HG03432 (cell line): ENCODE measurements around the gene MMP11.

Experiments
- ATAC-seq: cut with Tn5 transposase; IDR thresholded peaks from one replicate; pipeline ENCODE4 v1.9.1; 2021; ENCODE audit warnings: mild to moderate bottlenecking, moderate library complexity; ENCODE audit not compliant: unreplicated experiment

The MMP11 gene

DNA sequence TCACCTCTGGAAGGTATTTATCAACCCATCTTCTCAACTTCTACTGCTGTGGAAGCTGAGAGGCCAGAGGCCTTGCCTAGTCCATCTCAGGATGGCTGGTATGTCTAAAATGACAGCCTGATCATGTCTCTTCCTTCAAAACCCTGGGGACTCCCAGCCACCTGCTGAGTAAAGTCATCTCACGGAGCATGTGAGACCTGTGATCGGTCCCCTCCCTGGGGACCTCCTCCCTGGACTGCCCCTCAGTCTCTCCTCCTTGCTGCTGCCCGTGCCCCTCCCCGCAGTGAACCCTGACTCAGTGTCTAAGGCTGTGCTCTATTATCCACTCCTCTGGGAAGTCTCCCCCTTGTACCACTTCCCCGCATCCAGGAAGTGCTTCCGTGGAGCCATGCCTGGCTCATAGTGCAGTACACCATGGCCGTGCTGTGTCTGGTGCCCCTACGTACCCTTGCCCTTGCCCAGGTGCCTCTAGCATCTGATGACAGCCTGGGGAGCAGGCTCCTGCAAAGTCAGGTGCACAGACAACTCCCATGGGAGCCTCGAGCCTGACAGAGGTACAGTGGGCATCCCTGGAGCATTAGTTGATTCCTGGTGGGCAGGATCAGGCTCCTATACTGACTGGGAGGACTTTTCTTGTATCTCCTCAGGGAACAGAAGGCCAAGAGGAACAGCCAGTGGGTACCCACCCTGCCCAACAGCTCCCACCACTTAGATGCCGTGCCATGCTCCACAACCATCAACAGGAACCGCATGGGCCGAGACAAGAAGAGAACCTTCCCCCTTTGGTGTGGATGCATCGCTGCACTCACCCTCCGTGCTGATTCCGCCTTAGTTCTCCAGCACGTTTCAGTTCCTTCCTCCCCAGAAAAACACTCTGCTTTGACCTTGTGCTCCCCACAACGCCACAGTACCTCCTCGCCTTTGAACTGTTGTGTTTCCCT lies 27.9 kb downstream of the MMP11 start:
- peak; percentile 58 for ATAC-seq

GRCh38 chr22:23801238-23801821 lies 28.7 kb downstream of the MMP11 start:
- peak; percentile 5 for ATAC-seq

GRCh38 chr22:23801886-23802377 lies 29.3 kb downstream of the MMP11 start:
- ATAC-seq = no peak

DNA sequence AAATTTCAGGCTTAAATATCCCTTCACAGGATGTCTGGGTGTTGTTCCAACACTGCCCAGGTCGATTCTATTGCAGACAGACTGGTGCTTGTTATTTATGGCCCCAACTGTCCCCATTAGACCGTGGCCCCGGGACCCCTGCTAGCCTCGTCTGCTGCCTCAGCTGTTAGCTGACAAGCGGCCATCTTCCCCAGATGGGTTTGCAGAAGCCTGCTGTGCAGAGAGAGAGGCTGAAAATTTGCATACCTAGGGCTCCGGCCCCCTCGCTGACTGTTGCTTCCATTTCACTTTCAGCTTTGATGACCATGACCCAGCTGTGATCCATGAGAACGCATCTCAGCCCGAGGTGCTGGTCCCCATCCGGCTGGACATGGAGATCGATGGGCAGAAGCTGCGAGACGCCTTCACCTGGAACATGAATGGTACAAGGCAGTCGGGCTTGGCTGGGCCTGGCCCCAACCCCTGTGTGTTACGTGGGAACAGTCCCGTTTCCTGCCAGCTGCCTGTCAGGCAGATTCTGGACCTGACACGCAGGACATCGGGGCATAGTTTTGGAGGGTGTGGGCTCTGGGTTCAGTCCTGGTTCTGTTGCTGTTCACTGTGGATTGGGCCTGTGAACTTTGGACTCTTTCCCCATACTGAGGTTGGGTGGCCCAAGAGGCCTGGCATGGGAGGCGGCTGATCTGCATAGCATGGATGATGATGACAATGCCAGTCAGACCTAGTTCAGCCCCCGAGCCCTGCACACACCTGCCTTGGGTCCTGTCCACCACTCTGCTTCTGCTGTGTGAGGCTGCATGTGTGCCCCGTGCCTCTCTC lies 30.6 kb downstream of the MMP11 start:
- no peak for ATAC-seq

DNA sequence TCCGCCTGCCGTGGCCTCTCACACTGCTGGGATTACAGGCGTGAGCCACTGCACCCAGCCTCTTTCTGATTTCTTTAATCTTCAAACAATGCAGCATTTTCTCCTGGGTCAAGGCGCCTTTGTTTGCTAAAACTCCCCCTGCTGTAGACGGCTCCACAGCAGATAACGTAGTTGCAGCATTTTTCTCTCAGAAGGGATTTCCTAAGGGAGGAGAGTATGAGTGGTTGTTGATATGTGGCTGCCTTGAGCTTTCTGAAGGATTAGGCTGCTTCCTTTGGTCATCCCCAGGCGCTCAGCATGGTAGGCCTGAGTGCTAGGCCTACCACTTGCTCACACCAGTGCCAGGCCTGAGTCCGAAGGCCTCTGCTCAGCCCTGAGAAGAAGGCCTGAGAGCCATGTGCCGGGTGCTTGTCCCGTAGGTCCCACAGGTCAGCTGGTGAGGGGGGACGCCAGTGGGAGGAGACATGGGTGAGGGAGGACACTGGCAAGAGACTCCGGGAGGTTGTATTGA lies 32.2 kb downstream of the MMP11 start:
- ATAC-seq = no peak

GRCh38 chr22:23806837-23807236 lies 34.2 kb downstream of the MMP11 start:
- no peak for ATAC-seq

- no peak for ATAC-seq
Measured at GRCh38 chr22:23812378-23812777, 39.7 kb downstream of the MMP11 start.

GRCh38 chr22:23815541-23816155 lies 43.0 kb downstream of the MMP11 start:
- ATAC-seq = no peak

DNA sequence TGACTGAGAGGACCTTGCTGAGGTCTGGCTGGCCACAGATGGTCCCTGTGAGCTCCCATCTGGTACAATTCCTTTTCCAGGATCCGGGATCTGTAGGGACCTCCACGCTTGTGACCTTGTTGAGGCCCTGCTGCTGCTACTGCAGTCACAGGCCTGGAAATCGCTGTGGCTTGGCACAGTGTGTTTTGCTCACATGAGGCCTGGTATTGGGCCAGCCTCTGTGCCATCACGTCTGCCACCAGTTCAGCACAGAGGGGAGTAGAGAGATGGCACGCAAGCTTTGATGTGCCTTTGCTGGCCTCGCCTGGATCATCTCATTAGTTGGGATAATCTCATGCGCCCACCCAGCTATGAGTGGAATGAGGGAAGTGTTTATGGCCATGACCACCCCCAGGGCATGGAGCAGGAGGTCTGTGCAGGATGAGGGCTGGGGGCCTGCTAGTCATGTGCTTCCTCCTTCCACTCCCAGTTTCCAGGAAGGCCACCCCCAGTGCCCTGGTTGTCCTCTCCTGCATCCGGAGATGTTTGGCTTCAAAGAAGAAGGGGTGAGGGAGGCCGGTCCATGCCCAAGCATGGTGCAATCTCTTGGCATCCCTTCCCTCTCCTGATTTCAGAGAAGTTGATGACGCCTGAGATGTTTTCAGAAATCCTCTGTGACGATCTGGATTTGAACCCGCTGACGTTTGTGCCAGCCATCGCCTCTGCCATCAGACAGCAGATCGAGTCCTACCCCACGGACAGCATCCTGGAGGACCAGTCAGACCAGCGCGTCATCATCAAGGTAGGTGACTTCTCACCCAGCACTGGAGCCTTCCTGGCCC lies 43.7 kb downstream of the MMP11 start:
- ATAC-seq = no peak

DNA sequence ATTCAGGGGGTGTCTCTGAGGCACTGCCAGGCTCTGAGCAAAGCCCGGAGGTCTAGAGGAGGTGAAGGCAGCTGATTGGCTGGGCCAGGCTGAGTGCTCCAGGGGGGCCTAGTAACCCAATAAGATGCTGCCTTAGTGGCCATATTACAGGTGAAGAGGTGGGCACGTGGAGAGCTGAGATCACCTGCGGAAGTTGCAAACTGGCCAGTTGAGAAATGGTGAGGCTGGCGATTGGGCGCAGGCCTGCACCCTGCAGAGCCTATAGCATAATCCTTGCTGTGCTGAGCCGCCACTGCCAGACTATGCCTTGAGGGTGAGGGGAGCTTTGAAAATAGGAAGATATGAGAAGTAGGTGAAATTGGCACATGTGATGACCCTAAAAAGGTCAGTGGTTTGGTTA lies 44.5 kb downstream of the MMP11 start:
- ATAC-seq = no peak

DNA sequence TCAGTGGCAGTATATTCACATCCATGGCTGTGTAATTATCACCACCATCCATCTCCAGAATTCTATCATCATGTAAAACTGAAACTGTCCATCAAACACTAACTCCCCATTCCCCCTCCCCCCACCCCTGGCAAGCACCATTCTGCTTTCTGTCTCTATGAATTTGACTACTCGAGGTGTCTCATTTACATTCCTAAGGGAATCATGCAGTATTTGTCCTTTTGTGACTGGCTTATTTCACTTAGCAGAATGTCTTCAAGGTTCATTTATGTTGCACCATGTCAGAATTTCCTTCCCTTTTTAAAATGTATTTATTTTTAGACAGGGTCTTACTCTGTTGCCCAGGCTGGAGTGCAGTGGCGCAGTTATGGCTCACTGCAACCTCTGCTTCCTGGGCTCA lies 45.9 kb downstream of the MMP11 start:
- no peak for ATAC-seq

DNA sequence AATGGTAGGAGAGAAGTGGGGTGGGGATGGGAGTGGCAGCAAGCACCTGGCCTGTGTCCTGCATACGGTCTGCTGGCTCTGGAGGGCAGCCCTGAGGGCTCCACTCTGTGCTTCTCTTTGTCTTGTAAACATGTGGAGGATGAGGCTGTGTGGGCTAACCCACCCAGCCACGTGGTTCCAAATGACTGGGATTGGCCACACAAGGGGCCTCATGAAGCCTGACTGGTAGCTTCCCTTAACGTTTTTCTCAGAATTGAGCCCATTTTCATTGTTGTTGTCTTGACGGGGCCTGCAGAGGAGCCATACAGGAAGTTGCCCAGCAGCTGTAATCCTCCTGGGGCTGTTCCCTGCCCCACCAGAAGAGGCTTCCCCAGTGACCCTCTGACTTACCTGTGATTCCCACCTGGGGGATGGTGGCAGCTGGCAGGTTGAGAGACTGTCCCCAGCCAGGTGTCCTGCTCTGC lies 48.1 kb downstream of the MMP11 start:
- no peak for ATAC-seq

- ATAC-seq = no peak
Measured at GRCh38 chr22:23822101-23822671, 49.5 kb downstream of the MMP11 start.

DNA sequence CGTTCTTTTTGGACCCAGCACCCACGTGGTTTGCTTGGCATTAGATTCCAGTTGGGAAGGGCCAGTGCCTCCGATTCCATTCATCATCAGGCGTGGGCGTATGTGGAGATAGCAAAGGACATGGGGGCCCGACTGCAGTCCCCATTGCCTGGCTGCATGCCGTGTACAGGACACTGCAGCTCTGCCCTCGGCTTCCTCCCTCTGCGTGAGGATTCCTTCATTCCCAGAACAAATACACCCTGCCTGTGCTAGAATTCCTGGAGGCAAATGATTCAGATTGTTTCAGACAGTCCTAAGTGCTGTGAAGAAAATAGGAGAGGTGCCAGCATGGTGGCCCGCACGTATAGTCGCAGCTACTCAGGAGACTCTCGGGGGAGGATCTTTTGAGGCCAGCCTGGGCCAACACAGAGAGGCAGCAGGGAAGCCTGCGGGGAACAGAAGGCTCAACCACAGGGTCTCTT lies 50.7 kb downstream of the MMP11 start:
- no peak for ATAC-seq

DNA sequence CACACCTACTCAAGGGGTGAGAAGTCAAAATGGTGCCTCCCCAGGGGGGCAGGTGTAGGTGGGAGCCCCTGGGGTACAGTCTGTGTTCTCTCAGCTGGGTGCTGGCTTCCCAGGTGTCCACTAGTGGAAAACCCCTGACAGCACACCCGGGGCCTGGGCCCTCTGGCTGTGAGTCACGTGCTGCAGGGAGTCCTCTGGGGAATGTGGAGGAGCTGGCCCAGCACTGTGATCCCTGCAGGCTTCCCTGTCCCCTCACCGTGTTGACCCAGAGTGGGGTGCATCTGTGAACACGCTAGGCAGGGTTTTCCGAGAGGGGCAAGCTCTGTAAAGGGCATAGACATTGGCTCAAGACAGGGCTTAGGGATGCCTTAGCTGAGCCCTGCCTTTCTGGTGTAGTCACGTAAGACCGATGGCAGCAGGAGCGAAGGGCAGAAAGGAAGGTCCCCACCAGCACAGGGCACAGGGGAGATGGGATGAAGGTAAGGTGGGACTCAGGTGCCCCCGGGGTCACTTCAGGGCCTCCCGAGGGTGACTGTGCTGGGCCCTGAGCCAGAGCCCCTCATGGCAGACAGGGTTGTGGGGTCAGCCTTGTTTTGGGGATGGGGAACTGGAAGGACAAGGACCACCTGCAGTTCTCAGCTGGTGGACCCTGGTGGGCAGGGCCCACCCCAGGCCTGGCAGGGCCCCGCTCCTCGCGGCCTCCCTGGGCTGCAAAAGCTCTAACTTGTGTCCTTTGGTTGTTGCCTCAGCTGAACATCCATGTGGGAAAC lies 52.0 kb downstream of the MMP11 start:
- no peak for ATAC-seq

DNA sequence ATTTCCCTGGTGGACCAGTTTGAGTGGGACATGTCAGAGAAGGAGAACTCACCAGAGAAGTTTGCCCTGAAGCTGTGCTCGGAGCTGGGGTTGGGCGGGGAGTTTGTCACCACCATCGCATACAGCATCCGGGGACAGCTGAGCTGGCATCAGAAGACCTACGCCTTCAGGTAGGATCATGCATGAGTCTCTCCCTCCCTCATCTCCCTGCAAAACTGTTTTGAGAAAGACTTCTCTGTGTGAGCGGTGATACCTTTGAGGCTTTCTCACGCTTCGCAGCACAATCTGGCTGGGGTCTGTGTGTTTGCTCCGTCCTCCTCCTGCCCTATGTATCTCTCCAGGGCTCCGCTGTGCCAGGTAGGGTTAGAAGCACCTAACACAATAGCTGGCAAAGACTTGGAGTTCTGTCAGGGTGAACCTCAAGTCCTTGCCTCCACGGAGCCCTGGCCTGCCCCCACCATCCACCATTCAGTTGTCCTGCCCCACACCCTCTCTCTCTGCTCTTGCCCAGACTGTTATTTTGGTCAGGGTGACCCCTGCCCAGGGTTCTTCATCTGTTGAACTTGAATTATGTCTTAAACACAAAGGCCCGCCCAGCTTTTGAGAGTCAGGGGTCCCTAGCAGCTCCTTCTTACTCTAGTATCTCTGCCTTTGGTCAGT lies 52.7 kb downstream of the MMP11 start:
- ATAC-seq = no peak

DNA sequence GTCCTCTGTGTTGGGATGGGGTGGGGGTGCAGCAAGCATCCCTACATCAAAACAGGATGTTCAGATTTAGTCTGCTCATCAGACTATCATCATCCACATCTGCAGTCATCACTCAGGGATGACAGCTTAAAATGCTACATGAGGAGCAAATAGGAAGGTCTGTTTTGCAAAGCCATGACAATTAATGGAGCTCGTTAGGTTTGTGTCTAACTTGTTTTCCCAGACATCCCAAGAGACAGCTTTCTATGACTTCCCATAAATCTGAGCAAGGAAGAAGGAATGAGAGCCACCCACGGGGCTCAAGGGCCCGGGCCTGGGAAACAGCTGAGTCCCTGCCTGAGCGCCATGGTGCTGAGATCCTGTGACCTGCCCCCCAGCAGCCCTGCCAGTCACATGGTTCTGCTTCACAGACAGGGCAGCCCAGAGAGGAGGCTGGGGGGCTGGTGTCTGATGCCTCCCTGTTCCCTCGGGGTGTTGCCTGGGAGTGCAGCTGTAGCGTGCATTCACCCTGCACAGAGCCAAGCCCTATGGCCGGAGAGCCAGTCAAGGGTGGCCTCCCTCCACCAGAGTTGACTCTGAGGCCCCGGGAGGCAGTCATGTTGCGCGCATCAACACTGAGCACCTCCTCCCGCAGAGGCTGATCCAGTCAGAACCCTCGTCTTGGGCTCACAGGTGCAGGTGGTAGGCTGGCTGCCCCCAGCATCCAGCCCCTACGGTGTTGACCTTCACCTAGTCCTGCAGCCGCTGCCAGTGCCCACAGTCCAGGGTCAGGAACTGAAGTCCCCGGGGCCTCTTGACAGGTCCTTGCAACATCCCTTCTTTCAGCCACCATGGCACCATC lies 54.1 kb downstream of the MMP11 start:
- no peak for ATAC-seq
